HG03159 (cell line): ENCODE data around the gene UBAC1.
"Not testable (repeated sequence)": the region's sequence is repeated elsewhere in the genome, so short reads cannot be mapped to it uniquely, and the experiment has no call there.

ENCODE experiments used
- ATAC-seq: cut with Tn5 transposase; IDR thresholded peaks from one replicate; pipeline ENCODE4 v1.9.1; 2021; ENCODE audit warnings: mild to moderate bottlenecking, moderate library complexity; ENCODE audit not compliant: unreplicated experiment

UBAC1 gene

GRCh38 chr9:135961811-135962695 lies 880 bp upstream of the UBAC1 start:
- no peak for ATAC-seq

- no peak for ATAC-seq
Observed at GRCh38 chr9:135960411-135961276, 529 bp downstream of the UBAC1 start.

GRCh38 chr9:135959814-135960213 lies 1.4 kb downstream of the UBAC1 start:
- ATAC-seq, result no peak

GRCh38 chr9:135958485-135958884 lies 2.7 kb downstream of the UBAC1 start:
- ATAC-seq, result no peak

- ATAC-seq, result no peak
Observed at GRCh38 chr9:135957431-135957830, 3.7 kb downstream of the UBAC1 start.

- ATAC-seq, result no peak
Observed at GRCh38 chr9:135956802-135957174, 4.4 kb downstream of the UBAC1 start.

- ATAC-seq, result no peak
Observed at GRCh38 chr9:135955934-135956801, 5.0 kb downstream of the UBAC1 start.

GRCh38 chr9:135952664-135953206 lies 8.4 kb downstream of the UBAC1 start:
- no peak for ATAC-seq

- ATAC-seq, result no peak
Observed at GRCh38 chr9:135951889-135952663, 9.1 kb downstream of the UBAC1 start.

- ATAC-seq, result not testable (repeated sequence)
Observed at GRCh38 chr9:135951310-135951709, 9.9 kb downstream of the UBAC1 start.

GRCh38 chr9:135950841-135951240 lies 10.3 kb downstream of the UBAC1 start:
- not testable (repeated sequence) for ATAC-seq

GRCh38 chr9:135950135-135950682 lies 11.0 kb downstream of the UBAC1 start:
- ATAC-seq, result no peak

GRCh38 chr9:135949501-135950134 lies 11.6 kb downstream of the UBAC1 start:
- ATAC-seq, result no peak

- ATAC-seq, result no peak
Observed at GRCh38 chr9:135948968-135949367, 12.2 kb downstream of the UBAC1 start.

- no peak for ATAC-seq
Observed at GRCh38 chr9:135948446-135948845, 12.7 kb downstream of the UBAC1 start.

GRCh38 chr9:135947582-135947981 lies 13.6 kb downstream of the UBAC1 start:
- ATAC-seq, result no peak

GRCh38 chr9:135947105-135947504 lies 14.1 kb downstream of the UBAC1 start:
- ATAC-seq, result not testable (repeated sequence)

- ATAC-seq, result no peak
Observed at GRCh38 chr9:135946392-135946994, 14.7 kb downstream of the UBAC1 start.

GRCh38 chr9:135945969-135946368 lies 15.2 kb downstream of the UBAC1 start:
- no peak for ATAC-seq
